NB4 (cell line): ENCODE data around the gene NOD1.

Experiments
- CTCF ChIP-seq: IDR thresholded peaks from one replicate; pipeline ENCODE4 v1.5.1; 2012; ENCODE audit warnings: low read depth, low read length
- MAX ChIP-seq: IDR thresholded peaks from 2 replicates; pipeline ENCODE4 v1.6.1; 2011; ENCODE audit warnings: low read depth, low read length
- MYC ChIP-seq: IDR thresholded peaks from 2 replicates; pipeline ENCODE4 v1.6.1; 2011; ENCODE audit warnings: low read depth, low read length
- POLR2A ChIP-seq: IDR thresholded peaks from 2 replicates; pipeline ENCODE4 v1.6.1; 2011; ENCODE audit warnings: mild to moderate bottlenecking; ENCODE audit not compliant: insufficient read length; ENCODE audit errors: extremely low read depth

GRCh38 chr7:30446266-30446665, 32.3 kb downstream of the NOD1 start:
- TF ChIP-seq CTCF (no peak), MAX (no peak), POLR2A (no peak), MYC (no peak)
